ENCODE measurements around the gene BAIAP2L1.
"Not testable (repeated sequence)": the region's sequence is repeated elsewhere in the genome, so short reads cannot be mapped to it uniquely, and the experiment has no call there.

The BAIAP2L1 gene

GRCh38 chr7:98399890-98400541 lies 874 bp downstream of the BAIAP2L1 start:
- no peak for DNase-seq

GRCh38 chr7:98399462-98399861 lies 1.4 kb downstream of the BAIAP2L1 start:
- no peak for DNase-seq

DNA sequence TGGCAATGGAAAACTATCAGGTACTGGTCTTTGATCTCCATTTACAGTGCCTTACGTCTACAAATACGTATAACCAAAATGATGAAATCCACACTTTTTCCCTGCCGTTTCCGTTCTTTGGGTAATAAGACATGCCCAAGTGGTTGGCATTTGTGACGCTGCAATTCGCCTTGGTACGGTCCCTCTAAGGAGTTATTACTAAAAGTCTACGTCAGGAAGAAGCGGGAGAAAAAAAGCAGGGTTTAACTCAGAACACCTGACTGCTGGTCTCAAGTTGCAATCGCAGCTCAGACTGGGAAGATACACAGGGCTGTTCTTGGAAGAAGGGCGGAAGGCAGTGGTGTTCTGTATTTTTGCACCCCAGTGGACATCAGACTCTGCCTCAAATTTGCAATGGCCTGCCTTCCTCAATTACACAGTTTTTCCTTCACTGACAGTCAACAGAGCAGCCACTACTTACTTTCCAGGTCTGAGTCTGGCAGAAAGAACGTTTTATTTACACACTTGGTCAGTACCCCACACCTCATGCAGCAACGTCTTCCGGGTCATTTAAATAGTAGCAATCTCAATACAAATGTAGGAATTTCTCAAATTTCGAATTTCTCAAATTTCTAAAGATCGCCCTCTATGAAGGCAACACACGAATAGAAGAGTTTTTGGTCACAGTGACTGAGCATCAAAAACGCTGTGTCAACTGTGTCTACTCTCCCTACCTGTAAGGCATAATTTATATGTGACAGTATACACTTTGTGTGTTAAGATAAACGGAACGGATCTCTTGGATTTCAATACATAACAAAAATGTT lies 2.1 kb downstream of the BAIAP2L1 start:
- DNase-seq: no peak

DNA sequence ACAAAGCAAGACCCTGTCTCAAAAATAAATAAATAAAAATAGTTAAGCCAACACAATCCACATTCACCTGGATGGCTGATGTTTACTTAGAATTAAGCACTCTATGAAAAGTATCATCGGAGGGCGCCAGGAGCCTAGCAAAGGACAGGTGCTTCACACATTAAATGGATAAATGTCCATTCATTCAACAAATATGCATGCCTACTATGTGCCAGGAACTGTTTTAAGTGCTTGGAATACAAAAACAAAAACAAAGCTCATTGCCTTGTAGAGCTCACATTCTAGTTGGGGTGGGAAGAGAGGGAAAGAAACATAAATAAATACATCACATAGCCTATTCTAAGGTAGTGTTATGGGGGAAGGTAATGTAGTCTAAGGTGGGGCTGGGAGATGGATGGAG lies 4.1 kb downstream of the BAIAP2L1 start:
- no peak for DNase-seq

GRCh38 chr7:98395951-98396350 lies 4.9 kb downstream of the BAIAP2L1 start:
- no peak for DNase-seq

GRCh38 chr7:98395481-98395880 lies 5.4 kb downstream of the BAIAP2L1 start:
- no peak for DNase-seq

GRCh38 chr7:98394377-98394836 lies 6.5 kb downstream of the BAIAP2L1 start:
- DNase-seq: no peak

GRCh38 chr7:98387544-98388226 lies 13.2 kb downstream of the BAIAP2L1 start:
- DNase-seq: no peak

DNA sequence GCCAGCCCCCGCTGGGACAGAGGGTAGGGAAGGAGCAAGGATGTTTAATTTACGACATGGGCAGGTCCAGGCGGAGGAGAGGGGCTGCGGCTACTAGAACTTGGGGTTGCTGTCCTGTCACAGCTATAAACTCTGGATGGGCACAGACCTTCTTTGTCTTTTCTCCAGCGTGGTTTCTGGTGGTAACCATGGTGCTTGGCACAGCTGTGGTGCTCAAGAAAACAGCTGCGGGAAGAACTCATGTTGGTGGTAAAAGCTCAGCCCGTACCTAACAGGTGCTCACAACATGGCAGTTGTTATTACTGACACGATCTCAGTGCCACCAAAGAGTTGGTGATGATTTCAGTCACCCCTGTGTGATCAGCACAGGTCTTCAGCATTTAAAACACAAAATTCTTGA lies 13.8 kb downstream of the BAIAP2L1 start:
- no peak for DNase-seq

DNA sequence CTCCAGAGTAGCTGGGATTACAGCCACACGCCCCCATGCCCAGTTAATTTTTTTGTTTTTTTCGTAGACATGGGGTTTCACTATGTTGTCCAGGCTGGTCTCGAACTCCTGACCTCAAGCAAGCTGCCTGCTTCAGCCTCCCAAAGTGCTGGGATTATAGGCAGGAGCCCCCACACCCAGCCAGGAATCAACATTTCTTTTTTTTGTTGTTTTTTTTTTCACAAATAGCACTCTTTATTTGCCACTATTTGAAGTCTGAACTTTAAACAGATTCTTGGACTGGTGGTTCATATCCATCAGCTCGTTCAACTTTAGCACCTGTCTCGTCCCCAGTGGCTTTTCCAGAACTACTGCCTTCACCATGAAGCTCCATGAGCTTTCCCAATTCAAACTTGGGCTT lies 15.4 kb downstream of the BAIAP2L1 start:
- DNase-seq: not testable (repeated sequence)

GRCh38 chr7:98378210-98378819 lies 22.6 kb downstream of the BAIAP2L1 start:
- DNase-seq: no peak

GRCh38 chr7:98376711-98377110 lies 24.2 kb downstream of the BAIAP2L1 start:
- DNase-seq: no peak

DNA sequence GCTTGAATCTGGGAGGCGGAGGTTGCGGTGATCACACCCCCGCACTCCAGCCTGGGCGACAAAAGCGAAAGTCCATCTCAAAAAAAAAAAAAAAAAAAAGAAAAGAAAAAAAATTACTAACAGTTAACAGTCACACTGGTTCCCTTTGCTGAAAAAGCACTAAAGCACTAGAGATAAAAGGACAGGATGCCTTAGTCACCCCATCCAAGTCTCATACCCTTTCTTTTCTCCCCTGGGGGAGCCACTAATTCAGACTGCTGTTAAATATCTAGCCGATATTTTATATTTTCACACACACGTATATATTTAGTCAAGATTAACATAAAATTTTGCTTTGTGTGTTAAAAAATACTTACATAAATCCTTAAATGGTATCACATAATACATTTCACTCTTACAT lies 25.2 kb downstream of the BAIAP2L1 start:
- no peak for DNase-seq

GRCh38 chr7:98374285-98374680 lies 26.6 kb downstream of the BAIAP2L1 start:
- DNase-seq: no peak

DNA sequence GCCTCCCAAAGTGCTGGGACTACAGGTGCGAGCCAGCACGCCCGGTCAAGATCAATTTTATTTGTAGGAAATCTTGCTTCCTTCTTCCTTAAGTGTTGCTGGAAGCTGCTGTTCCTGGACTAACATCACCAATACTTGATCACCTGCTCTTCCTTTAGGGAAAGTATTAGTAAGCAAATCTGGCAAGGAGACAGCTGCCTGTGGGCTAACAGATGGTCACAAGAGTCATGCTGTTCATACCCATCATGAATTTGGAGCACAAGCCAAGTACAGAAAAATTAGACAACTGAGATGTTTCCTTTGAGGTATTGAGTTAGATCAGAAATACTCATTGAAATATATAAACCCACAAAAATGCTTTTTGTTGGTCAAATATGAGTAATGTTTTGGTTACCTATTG lies 27.9 kb downstream of the BAIAP2L1 start:
- DNase-seq: no peak

DNA sequence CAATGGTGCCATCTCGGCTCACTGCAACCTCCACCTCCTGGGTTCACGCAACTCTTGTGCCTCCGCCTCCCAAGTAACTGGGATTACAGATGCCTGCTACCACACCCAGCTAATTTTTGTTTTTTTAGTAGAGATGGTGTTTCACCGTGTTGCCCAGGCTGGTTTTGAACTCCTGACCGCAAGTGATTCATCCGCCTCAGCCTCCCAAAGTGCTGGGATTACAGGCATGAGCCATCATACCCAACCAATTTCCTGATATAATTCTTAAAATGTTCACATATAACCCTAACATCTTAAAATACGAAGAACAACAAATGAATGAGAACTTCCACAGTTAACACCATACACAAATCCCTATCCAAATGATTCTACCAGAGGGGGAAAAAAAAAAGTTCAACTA lies 31.2 kb downstream of the BAIAP2L1 start:
- no peak for DNase-seq

GRCh38 chr7:98368716-98369115 lies 32.2 kb downstream of the BAIAP2L1 start:
- no peak for DNase-seq

GRCh38 chr7:98366562-98366938 lies 34.3 kb downstream of the BAIAP2L1 start:
- no peak for DNase-seq

DNA sequence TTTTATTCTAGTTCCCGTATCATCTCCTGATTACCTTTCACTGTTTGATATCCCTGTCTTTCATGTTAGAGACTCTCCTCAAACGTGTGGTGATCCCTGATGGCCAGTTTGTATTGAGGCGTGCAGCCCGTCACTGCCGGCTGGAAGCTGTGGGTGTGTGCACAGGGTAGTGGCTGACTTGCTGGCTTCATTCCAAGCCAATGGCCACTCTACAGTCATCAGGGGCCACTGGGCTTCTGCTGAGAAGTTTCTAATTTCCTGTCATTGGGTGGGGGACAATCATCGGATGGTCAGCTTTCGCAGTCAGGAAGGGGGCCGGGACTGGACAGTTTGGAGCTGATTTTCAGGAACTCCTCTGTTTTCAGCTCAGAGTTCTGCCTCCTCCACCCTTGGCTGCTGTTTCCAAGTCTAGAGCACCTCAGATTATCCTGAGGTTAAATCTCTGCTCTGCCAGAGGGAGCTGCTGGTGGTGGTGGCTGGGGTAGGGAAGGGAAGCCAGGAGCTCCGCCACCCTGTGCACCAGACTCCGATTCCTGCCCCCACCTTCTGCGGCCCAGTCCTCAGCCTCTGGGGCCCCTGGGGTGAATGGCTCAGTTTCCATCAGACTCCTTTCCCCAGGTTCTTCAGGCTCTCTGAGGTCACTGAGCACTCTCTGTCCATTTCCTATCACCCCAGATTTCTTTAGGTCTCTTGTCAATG lies 34.9 kb downstream of the BAIAP2L1 start:
- DNase-seq: no peak

- no peak for DNase-seq
These were observed 36.7 kb downstream of the BAIAP2L1 start for GRCh38 chr7:98364220-98364619.

DNA sequence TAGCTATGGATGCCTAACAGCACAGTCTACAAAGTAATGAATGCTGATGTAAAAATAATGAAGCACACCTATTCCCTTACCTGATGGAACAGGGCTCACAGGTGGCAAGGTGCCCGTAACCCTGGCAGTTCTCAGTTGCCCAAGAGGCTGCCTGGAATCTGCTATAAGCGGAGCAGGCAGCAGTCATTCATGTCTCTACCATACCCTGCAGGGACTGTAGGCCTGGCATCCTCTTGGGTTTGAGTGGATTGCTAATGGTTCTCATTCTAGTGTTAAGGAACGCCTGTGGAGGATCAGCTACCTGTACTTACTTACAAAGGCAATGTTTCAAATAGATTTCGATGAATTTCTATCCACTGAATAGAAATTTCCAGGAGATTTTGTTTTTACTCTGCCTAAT lies 38.4 kb downstream of the BAIAP2L1 start:
- DNase-seq: no peak

All from nucleus accumbens (tissue), 56 donors.